HepG2 (cell line): ENCODE results near the gene NELFCD. TPM values are rescaled to one million over a fixed set of nuclear protein-coding genes. Genes with fewer than 3 reads are reported as not detected.
A peak's percentile ranks its signal among the peaks of the same experiment; 100 is the strongest.

Experiments used
- KLF9 ChIP-seq: IDR thresholded peaks from 2 replicates; pipeline ENCODE4 v1.6.1; 2016; ENCODE audit warnings: low read depth
- MXD3 ChIP-seq: IDR thresholded peaks from 2 replicates; pipeline ENCODE4 v1.6.1; 2016; ENCODE audit warnings: mild to moderate bottlenecking, missing biosample characterization, missing genetic modification reagents
- PPARG ChIP-seq: conservative IDR thresholded peaks from 2 replicates; pipeline ENCODE4 v1.6.1; 2016; ENCODE audit warnings: missing biosample characterization, missing genetic modification reagents
- PTBP1 ChIP-seq: fragments of 200-400 bp; formaldehyde crosslinking; IDR thresholded peaks from 2 replicates; pipeline ENCODE4 v1.6.1; 2018; ENCODE audit warnings: low read length, low read depth; ENCODE audit not compliant: poor library complexity, severe bottlenecking
- SETDB1 ChIP-seq: sonication (generic); formaldehyde crosslinking; IDR thresholded peaks from 2 replicates; pipeline ENCODE4 v1.5.1; 2020; ENCODE audit warnings: missing genetic modification reagents, mild to moderate bottlenecking, borderline replicate concordance
- SOX6 ChIP-seq, 2 experiments: fragments of 450-650 bp in 1 of 2; sonication (generic) in 1 of 2; formaldehyde crosslinking in 1 of 2; IDR thresholded peaks; 2 replicates each; pipeline versions ENCODE4 v1.4.0 to v1.6.1; 2017 to 2020; ENCODE audit warnings: antibody characterized with exemption in 1 of 2, mild to moderate bottlenecking in 1 of 2, missing genetic modification reagents in 1 of 2
- TEF ChIP-seq: sonication (generic); formaldehyde crosslinking; IDR thresholded peaks from 2 replicates; pipeline ENCODE4 v1.5.0; 2020; ENCODE audit warnings: missing genetic modification reagents
- THYN1 ChIP-seq: sonication (generic); formaldehyde crosslinking; IDR thresholded peaks from 2 replicates; pipeline ENCODE4 v1.8.1; 2023; ENCODE audit warnings: low read depth, mild to moderate bottlenecking, moderate library complexity, missing genetic modification reagents, borderline replicate concordance
- ZNF318 ChIP-seq: sonication (generic); formaldehyde crosslinking; IDR thresholded peaks from 2 replicates; pipeline ENCODE4 v1.4.0; 2020; ENCODE audit warnings: mild to moderate bottlenecking, missing genetic modification reagents
- ZNF547 ChIP-seq: sonication (generic); formaldehyde crosslinking; IDR thresholded peaks from 2 replicates; pipeline ENCODE4 v1.5.1; 2020; ENCODE audit warnings: mild to moderate bottlenecking, missing genetic modification reagents
- ZNF556 ChIP-seq: sonication (generic); formaldehyde crosslinking; IDR thresholded peaks from 2 replicates; pipeline ENCODE4 v1.4.0; 2020; ENCODE audit warnings: mild to moderate bottlenecking, missing genetic modification reagents, borderline replicate concordance
- ZNF652 ChIP-seq: IDR thresholded peaks from 2 replicates; pipeline ENCODE4 v1.6.1; 2016; ENCODE audit warnings: low read depth, borderline replicate concordance
- ZNF792 ChIP-seq: IDR thresholded peaks from 2 replicates; pipeline ENCODE4 v1.6.1; 2016
- ZNF883 ChIP-seq: sonication (generic); formaldehyde crosslinking; IDR thresholded peaks from 2 replicates; pipeline ENCODE4 v1.5.1; 2020; ENCODE audit warnings: mild to moderate bottlenecking, missing genetic modification reagents; ENCODE audit errors: not compliant biosample characterization
- polyA plus RNA-seq, 8 experiments: library from polyadenylated mRNA; depleted of rRNA in 3 of 8; stranded (reverse) in 7 of 8; unstranded in 1 of 8; fragments of >200 nt; fragmentation: Illumina TruSeq in 4 of 8; extraction: Trizol in 4 of 8; gene quantifications; 2 replicates each; pipeline versions ENCODE4 v1.2.1 to v1.2.3, GENCODE V29; 2011 to 2016; ENCODE audit warnings: low read depth in 4 of 8, missing spikeins in 1 of 8, mixed read lengths in 1 of 8; ENCODE audit not compliant: insufficient read depth in 1 of 8
- total RNA-seq, 5 experiments: library from RNA; depleted of rRNA; stranded (reverse); fragments of >200 nt; fragmentation: Illumina TruSeq; extraction: Trizol; gene quantifications; 2 replicates each; pipeline ENCODE4 v1.2.3, GENCODE V29; 2016; ENCODE audit warnings: low read depth in 1 of 5
- TF ChIP-seq, protein P1 (sequence below): sonication (generic); formaldehyde crosslinking; IDR thresholded peaks from 2 replicates; pipeline ENCODE4 v1.8.1; 2023; ENCODE audit warnings: missing genetic modification reagents, mild to moderate bottlenecking, borderline replicate concordance
- TF ChIP-seq, protein P2 (sequence below): sonication (generic); formaldehyde crosslinking; IDR thresholded peaks from 2 replicates; pipeline ENCODE4 v1.4.0; 2020; ENCODE audit warnings: missing genetic modification reagents

The NELFCD gene
- total and polyA plus RNA-seq, 2 of the 13 experiments (the other 11 are each of a cell fraction or from before 2014, with no cell fraction given), result 159 to 203 TPM

- TF ChIP-seq ZNF318 (CRISPR knock-in tag) (no peak; the same call in none of the 2 replicates), ZNF556 (CRISPR knock-in tag) (peak; percentile 59; the same call in 1 of the 2 replicates), TEF (CRISPR knock-in tag) (peak; percentile 68; the same call in 1 of the 2 replicates), THYN1 (CRISPR knock-in tag) (no peak; the same call in 1 of the 2 replicates), PTBP1 (no peak), ZNF547 (CRISPR knock-in tag) (peak; percentile 98), PPARG (peak; percentile 62), SOX6 (IDR thresholded peaks at IDR 0.05) (no peak), SOX6 (CRISPR knock-in tag; IDR thresholded peaks at IDR 0.05) (peak; percentile 73), ZNF883 (CRISPR knock-in tag) (peak; percentile 95), KLF9 (CRISPR knock-in tag) (peak; percentile 64; the same call in 1 of the 2 replicates), ZNF792 (peak; percentile 75; the same call in 1 of the 2 replicates), ZNF652 (peak; percentile 4; the same call in 1 of the 2 replicates), SETDB1 (CRISPR knock-in tag) (peak; percentile 84; the same call in 1 of the 2 replicates), MXD3 (CRISPR knock-in tag) (peak; percentile 94)
- TF ChIP-seq, protein P1, sequence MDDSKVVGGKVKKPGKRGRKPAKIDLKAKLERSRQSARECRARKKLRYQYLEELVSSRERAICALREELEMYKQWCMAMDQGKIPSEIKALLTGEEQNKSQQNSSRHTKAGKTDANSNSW (CRISPR knock-in tag), result peak; percentile 58
- TF ChIP-seq, protein P2, sequence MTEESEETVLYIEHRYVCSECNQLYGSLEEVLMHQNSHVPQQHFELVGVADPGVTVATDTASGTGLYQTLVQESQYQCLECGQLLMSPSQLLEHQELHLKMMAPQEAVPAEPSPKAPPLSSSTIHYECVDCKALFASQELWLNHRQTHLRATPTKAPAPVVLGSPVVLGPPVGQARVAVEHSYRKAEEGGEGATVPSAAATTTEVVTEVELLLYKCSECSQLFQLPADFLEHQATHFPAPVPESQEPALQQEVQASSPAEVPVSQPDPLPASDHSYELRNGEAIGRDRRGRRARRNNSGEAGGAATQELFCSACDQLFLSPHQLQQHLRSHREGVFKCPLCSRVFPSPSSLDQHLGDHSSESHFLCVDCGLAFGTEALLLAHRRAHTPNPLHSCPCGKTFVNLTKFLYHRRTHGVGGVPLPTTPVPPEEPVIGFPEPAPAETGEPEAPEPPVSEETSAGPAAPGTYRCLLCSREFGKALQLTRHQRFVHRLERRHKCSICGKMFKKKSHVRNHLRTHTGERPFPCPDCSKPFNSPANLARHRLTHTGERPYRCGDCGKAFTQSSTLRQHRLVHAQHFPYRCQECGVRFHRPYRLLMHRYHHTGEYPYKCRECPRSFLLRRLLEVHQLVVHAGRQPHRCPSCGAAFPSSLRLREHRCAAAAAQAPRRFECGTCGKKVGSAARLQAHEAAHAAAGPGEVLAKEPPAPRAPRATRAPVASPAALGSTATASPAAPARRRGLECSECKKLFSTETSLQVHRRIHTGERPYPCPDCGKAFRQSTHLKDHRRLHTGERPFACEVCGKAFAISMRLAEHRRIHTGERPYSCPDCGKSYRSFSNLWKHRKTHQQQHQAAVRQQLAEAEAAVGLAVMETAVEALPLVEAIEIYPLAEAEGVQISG, result peak; percentile 88
These were observed 51.1 kb downstream of the NELFCD start, which contains the start of gene ATP5F1E (continued) for GRCh38 chr20:59032023-59032712.
